IMR-90 (cell line): ENCODE results near the gene RARRES2.

Experiments
- FOS ChIP-seq: fragments of 150-350 bp; IDR thresholded peaks from 2 replicates; pipeline ENCODE4 v1.6.1; 2016; ENCODE audit warnings: low read depth, low read length
- MAFK ChIP-seq: IDR thresholded peaks from 2 replicates; pipeline ENCODE4 v1.6.1; 2012; ENCODE audit warnings: low read depth, low read length, improper control_type of control experiment
- POLR2A ChIP-seq: IDR thresholded peaks from 2 replicates; pipeline ENCODE4 v1.6.1; 2012; ENCODE audit warnings: mild to moderate bottlenecking, low read depth, low read length
- TF ChIP-seq, protein P1 (sequence below): conservative IDR thresholded peaks from 2 replicates; pipeline ENCODE4 v1.5.1; 2012; ENCODE audit warnings: mild to moderate bottlenecking, low read depth, low read length, improper control_type of control experiment

DNA sequence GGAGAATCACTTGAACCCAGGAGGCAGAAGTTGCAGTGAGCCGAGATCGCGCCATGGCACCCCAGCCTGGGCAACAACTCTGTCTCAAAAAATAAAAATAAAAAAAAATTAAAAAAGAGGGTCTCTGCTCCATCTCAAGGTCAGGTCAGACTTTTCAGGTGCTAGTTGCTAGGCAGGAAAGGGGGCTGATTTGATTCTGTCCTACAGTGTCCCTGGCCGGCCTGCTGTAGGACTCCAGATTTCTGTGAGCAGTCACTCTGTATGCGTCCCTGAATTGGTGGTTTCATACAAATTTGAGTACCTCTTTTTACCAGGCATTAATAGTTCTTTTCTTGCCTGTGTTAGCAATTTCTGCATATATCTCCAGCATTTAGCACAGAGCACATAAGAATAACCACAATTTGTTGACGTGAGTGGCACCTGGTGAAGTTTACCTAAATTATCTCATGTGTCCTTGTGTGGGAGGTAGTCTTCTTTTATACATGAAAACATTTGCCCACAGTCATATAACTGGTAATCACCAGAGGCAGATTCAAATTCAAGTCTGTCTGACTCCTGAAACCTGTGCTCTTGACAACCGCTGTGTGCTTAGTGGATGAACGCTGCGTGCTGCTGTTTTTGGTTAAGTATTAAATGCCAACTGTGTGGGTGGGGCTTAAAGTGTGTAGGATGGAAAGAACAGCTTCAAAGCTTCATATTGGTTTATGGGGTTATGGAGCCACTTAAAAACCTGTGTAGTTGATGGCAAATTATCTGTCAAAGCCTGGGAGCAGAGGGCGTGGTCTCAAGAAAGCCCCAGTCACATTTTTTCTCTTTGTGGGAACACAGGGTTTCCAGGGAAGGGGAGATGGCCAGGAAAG is 34.5 kb upstream of the RARRES2 start:
- TF ChIP-seq, protein P1, sequence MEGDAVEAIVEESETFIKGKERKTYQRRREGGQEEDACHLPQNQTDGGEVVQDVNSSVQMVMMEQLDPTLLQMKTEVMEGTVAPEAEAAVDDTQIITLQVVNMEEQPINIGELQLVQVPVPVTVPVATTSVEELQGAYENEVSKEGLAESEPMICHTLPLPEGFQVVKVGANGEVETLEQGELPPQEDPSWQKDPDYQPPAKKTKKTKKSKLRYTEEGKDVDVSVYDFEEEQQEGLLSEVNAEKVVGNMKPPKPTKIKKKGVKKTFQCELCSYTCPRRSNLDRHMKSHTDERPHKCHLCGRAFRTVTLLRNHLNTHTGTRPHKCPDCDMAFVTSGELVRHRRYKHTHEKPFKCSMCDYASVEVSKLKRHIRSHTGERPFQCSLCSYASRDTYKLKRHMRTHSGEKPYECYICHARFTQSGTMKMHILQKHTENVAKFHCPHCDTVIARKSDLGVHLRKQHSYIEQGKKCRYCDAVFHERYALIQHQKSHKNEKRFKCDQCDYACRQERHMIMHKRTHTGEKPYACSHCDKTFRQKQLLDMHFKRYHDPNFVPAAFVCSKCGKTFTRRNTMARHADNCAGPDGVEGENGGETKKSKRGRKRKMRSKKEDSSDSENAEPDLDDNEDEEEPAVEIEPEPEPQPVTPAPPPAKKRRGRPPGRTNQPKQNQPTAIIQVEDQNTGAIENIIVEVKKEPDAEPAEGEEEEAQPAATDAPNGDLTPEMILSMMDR = no peak
- TF ChIP-seq FOS (no peak), POLR2A (no peak), MAFK (no peak)
